HepG2 (cell line): ENCODE results near the gene TSEN34. TPM values are rescaled to one million over a fixed set of nuclear protein-coding genes. Genes with fewer than 3 reads are reported as not detected.
A peak's percentile ranks its signal among the peaks of the same experiment; 100 is the strongest.

Experiments used
- AGO1 ChIP-seq: fragments of 200-400 bp; formaldehyde crosslinking; IDR thresholded peaks from 2 replicates; pipeline ENCODE4 v1.6.1; 2017; ENCODE audit warnings: mild to moderate bottlenecking, low read depth, low read length, moderate library complexity; ENCODE audit not compliant: poor library complexity, severe bottlenecking
- ARNT ChIP-seq: fragments of 450-650 bp; IDR thresholded peaks from 2 replicates; pipeline ENCODE4 v1.6.1; 2017
- CBFB ChIP-seq: sonication (generic); formaldehyde crosslinking; IDR thresholded peaks from 2 replicates; pipeline ENCODE4 v1.4.0; 2020; ENCODE audit warnings: missing genetic modification reagents
- FOXJ3 ChIP-seq: sonication (generic); formaldehyde crosslinking; IDR thresholded peaks from 2 replicates; pipeline ENCODE4 v1.4.0; 2020; ENCODE audit warnings: missing genetic modification reagents, mild to moderate bottlenecking, borderline replicate concordance
- GABPA ChIP-seq, 2 experiments: IDR thresholded peaks; 2 replicates each; pipeline ENCODE4 v1.6.1; 2011 to 2016; ENCODE audit warnings: low read depth in 2 of 2, low read length in 1 of 2, missing biosample characterization in 1 of 2, missing genetic modification characterization in 1 of 2
- HMGXB4 ChIP-seq, 2 experiments: sonication (generic) in 1 of 2; formaldehyde crosslinking in 1 of 2; IDR thresholded peaks; 2 replicates each; pipeline versions ENCODE4 v1.4.0 to v1.6.1; 2018 to 2020; ENCODE audit warnings: missing genetic modification reagents in 2 of 2, borderline replicate concordance in 1 of 2, low read depth in 1 of 2, mild to moderate bottlenecking in 1 of 2, missing biosample characterization in 1 of 2
- NR3C1 ChIP-seq: sonication (generic); formaldehyde crosslinking; IDR thresholded peaks from 2 replicates; pipeline ENCODE4 v1.4.0; 2020; ENCODE audit warnings: missing genetic modification reagents
- ONECUT2 ChIP-seq: sonication (generic); formaldehyde crosslinking; IDR thresholded peaks from 2 replicates; pipeline ENCODE4 v1.4.0; 2020; ENCODE audit warnings: missing genetic modification reagents
- ZBTB42 ChIP-seq: sonication (generic); formaldehyde crosslinking; IDR thresholded peaks from 2 replicates; pipeline ENCODE4 v1.5.0; 2020; ENCODE audit warnings: mild to moderate bottlenecking, missing genetic modification reagents
- ZMYM2 ChIP-seq: sonication (generic); formaldehyde crosslinking; IDR thresholded peaks from 2 replicates; pipeline ENCODE4 v1.8.0; 2022; ENCODE audit warnings: mild to moderate bottlenecking, missing genetic modification reagents
- ZNF253 ChIP-seq: sonication (generic); formaldehyde crosslinking; IDR thresholded peaks from 2 replicates; pipeline ENCODE4 v1.8.0; 2022; ENCODE audit warnings: mild to moderate bottlenecking, missing genetic modification reagents, borderline replicate concordance
- ZNF337 ChIP-seq: sonication (generic); formaldehyde crosslinking; IDR thresholded peaks from 2 replicates; pipeline ENCODE4 v1.5.1; 2020; ENCODE audit warnings: missing genetic modification reagents, low read depth, mild to moderate bottlenecking, borderline replicate concordance
- ZNF530 ChIP-seq: sonication (generic); formaldehyde crosslinking; IDR thresholded peaks from 2 replicates; pipeline ENCODE4 v1.5.0; 2020; ENCODE audit warnings: low read depth, mild to moderate bottlenecking, missing genetic modification reagents
- ZSCAN22 ChIP-seq: sonication (generic); formaldehyde crosslinking; IDR thresholded peaks from 2 replicates; pipeline ENCODE4 v1.4.0; 2020; ENCODE audit warnings: mild to moderate bottlenecking, missing genetic modification reagents
- polyA plus RNA-seq, 8 experiments: library from polyadenylated mRNA; depleted of rRNA in 3 of 8; stranded (reverse) in 7 of 8; unstranded in 1 of 8; fragments of >200 nt; fragmentation: Illumina TruSeq in 4 of 8; extraction: Trizol in 4 of 8; gene quantifications; 2 replicates each; pipeline versions ENCODE4 v1.2.1 to v1.2.3, GENCODE V29; 2011 to 2016; ENCODE audit warnings: low read depth in 4 of 8, missing spikeins in 1 of 8, mixed read lengths in 1 of 8; ENCODE audit not compliant: insufficient read depth in 1 of 8
- total RNA-seq, 5 experiments: library from RNA; depleted of rRNA; stranded (reverse); fragments of >200 nt; fragmentation: Illumina TruSeq; extraction: Trizol; gene quantifications; 2 replicates each; pipeline ENCODE4 v1.2.3, GENCODE V29; 2016; ENCODE audit warnings: low read depth in 1 of 5
- TF ChIP-seq, protein P1 (sequence below): sonication (generic); formaldehyde crosslinking; IDR thresholded peaks from 2 replicates; pipeline ENCODE4 v1.5.0; 2020; ENCODE audit warnings: mild to moderate bottlenecking, missing genetic modification reagents
- TF ChIP-seq, protein P2 (sequence below): sonication (generic); formaldehyde crosslinking; IDR thresholded peaks from 2 replicates; pipeline ENCODE4 v1.5.0; 2020; ENCODE audit warnings: mild to moderate bottlenecking, missing genetic modification reagents, borderline replicate concordance
- TF ChIP-seq, protein P3 (sequence below): sonication (generic); formaldehyde crosslinking; IDR thresholded peaks from 2 replicates; pipeline ENCODE4 v1.8.1; 2023; ENCODE audit warnings: missing genetic modification reagents, inconsistent platforms, borderline replicate concordance

The TSEN34 gene
- total and polyA plus RNA-seq, 2 of the 13 experiments (the other 11 are each of a cell fraction or from before 2014, with no cell fraction given) = 55.1 to 65.4 TPM

GRCh38 chr19:54172471-54173358 is 18.4 kb upstream of the TSEN34 start, which contains the start of gene TMC4 (continued):
- peak; percentile 87 for TF ChIP-seq AGO1
- TF ChIP-seq, protein P1, sequence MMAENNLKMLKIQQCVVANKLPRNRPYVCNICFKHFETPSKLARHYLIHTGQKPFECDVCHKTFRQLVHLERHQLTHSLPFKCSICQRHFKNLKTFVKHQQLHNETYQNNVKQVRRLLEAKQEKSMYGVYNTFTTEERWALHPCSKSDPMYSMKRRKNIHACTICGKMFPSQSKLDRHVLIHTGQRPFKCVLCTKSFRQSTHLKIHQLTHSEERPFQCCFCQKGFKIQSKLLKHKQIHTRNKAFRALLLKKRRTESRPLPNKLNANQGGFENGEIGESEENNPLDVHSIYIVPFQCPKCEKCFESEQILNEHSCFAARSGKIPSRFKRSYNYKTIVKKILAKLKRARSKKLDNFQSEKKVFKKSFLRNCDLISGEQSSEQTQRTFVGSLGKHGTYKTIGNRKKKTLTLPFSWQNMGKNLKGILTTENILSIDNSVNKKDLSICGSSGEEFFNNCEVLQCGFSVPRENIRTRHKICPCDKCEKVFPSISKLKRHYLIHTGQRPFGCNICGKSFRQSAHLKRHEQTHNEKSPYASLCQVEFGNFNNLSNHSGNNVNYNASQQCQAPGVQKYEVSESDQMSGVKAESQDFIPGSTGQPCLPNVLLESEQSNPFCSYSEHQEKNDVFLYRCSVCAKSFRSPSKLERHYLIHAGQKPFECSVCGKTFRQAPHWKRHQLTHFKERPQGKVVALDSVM (CRISPR knock-in tag) = peak; percentile 56
- no peak for TF ChIP-seq ZMYM2 (CRISPR knock-in tag)
- no peak for TF ChIP-seq ZBTB42 (CRISPR knock-in tag)
- no peak for TF ChIP-seq ONECUT2 (CRISPR knock-in tag)
- TF ChIP-seq, protein P2, sequence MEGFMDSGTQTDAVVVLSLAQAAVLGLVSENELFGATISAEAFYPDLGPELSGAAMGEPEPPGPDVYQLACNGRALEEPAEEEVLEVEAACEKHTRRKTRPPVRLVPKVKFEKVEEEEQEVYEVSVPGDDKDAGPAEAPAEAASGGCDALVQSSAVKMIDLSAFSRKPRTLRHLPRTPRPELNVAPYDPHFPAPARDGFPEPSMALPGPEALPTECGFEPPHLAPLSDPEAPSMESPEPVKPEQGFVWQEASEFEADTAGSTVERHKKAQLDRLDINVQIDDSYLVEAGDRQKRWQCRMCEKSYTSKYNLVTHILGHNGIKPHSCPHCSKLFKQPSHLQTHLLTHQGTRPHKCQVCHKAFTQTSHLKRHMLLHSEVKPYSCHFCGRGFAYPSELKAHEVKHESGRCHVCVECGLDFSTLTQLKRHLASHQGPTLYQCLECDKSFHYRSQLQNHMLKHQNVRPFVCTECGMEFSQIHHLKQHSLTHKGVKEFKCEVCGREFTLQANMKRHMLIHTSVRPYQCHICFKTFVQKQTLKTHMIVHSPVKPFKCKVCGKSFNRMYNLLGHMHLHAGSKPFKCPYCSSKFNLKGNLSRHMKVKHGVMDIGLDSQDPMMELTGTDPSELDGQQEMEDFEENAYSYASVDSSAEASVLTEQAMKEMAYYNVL (CRISPR knock-in tag) = no peak
- TF ChIP-seq HMGXB4 (CRISPR knock-in tag; IDR thresholded peaks at IDR 0.05; ENCODE audit: borderline replicate concordance in 1 of 2, low read depth in 1 of 2) = no peak
- no peak for TF ChIP-seq ZNF337 (CRISPR knock-in tag)
- no peak for TF ChIP-seq NR3C1 (CRISPR knock-in tag)
- TF ChIP-seq ZNF253 = no peak
- peak; percentile 80 for TF ChIP-seq ZSCAN22 (CRISPR knock-in tag)
- no peak for TF ChIP-seq FOXJ3
- TF ChIP-seq GABPA (IDR thresholded peaks at IDR 0.05; ENCODE audit: low read depth, low read length) = peak; percentile 54
- TF ChIP-seq GABPA (CRISPR knock-in tag; IDR thresholded peaks at IDR 0.05; ENCODE audit: low read depth) = peak; percentile 78
- TF ChIP-seq CBFB (CRISPR knock-in tag) = 0 out of 2 replicates have a peak, but pooled peaks have one; percentile 43
- TF ChIP-seq ARNT = no peak
- TF ChIP-seq, protein P3, sequence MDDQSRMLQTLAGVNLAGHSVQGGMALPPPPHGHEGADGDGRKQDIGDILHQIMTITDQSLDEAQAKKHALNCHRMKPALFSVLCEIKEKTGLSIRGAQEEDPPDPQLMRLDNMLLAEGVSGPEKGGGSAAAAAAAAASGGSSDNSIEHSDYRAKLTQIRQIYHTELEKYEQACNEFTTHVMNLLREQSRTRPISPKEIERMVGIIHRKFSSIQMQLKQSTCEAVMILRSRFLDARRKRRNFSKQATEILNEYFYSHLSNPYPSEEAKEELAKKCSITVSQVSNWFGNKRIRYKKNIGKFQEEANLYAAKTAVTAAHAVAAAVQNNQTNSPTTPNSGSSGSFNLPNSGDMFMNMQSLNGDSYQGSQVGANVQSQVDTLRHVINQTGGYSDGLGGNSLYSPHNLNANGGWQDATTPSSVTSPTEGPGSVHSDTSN = no peak
- TF ChIP-seq ZNF530 (CRISPR knock-in tag) = no peak
